SK-N-SH treated with all-trans-retinoic acid at 6 μM for 48 hours (cell line): Measurements from ENCODE around the gene MRPL57.

Source experiments
- ATAC-seq: fragments of 200-7000 bp; cut with Tn5 transposase; 3 replicates; pipeline ENCODE4 v1.9.1; 2020; ENCODE audit warnings: mild to moderate bottlenecking, moderate library complexity
- ARNTL ChIP-seq: fragments of 450-650 bp; formaldehyde crosslinking; IDR thresholded peaks from 2 replicates; pipeline ENCODE4 v1.5.0; 2020; ENCODE audit warnings: low read depth, mild to moderate bottlenecking, moderate library complexity, borderline replicate concordance
- BACH2 ChIP-seq: fragments of 250-450 bp; sonication (Bioruptor Pico); IDR thresholded peaks from 2 replicates; pipeline ENCODE4 v1.9.0; 2021; ENCODE audit warnings: mild to moderate bottlenecking, borderline replicate concordance
- CREB5 ChIP-seq: fragments of 250-450 bp; sonication (Bioruptor Pico); IDR thresholded peaks from 2 replicates; pipeline ENCODE4 v1.5.1; 2020; ENCODE audit warnings: low read depth, mild to moderate bottlenecking, moderate library complexity
- CSDC2 ChIP-seq: fragments of 250-450 bp; sonication (Bioruptor Pico); IDR thresholded peaks from 2 replicates; pipeline ENCODE4 v1.5.0; 2020; ENCODE audit warnings: mild to moderate bottlenecking, moderate library complexity
- CSRNP3 ChIP-seq: fragments of 250-450 bp; sonication (Bioruptor Pico); IDR thresholded peaks from 2 replicates; pipeline ENCODE4 v1.5.1; 2021; ENCODE audit warnings: mild to moderate bottlenecking, moderate library complexity
- ESRRG ChIP-seq: fragments of 250-450 bp; sonication (Bioruptor Pico); IDR thresholded peaks from 2 replicates; pipeline ENCODE4 v1.6.1; 2021; ENCODE audit warnings: mild to moderate bottlenecking
- GLIS3 ChIP-seq: fragments of 250-450 bp; sonication (Bioruptor Pico); IDR thresholded peaks from 2 replicates; pipeline ENCODE4 v1.5.0; 2020; ENCODE audit warnings: mild to moderate bottlenecking, moderate library complexity
- ISL1 ChIP-seq: fragments of 250-450 bp; sonication (Bioruptor Pico); IDR thresholded peaks from 2 replicates; pipeline ENCODE4 v2.1.2; 2022; ENCODE audit warnings: mild to moderate bottlenecking, moderate library complexity
- OSR1 ChIP-seq: fragments of 250-450 bp; sonication (Bioruptor Pico); IDR thresholded peaks from 2 replicates; pipeline ENCODE4 v1.8.0; 2022; ENCODE audit warnings: moderate library complexity, mild to moderate bottlenecking, inconsistent platforms
- POU6F1 ChIP-seq: fragments of 250-450 bp; sonication (Bioruptor Pico); IDR thresholded peaks from 2 replicates; pipeline ENCODE4 v1.8.0; 2021; ENCODE audit warnings: low read depth, mild to moderate bottlenecking, moderate library complexity, borderline replicate concordance
- PPARA ChIP-seq: fragments of 250-450 bp; sonication (Bioruptor Pico); IDR thresholded peaks from 2 replicates; pipeline ENCODE4 v1.5.0; 2020; ENCODE audit warnings: mild to moderate bottlenecking, borderline replicate concordance
- SNAI2 ChIP-seq: fragments of 250-450 bp; sonication (Bioruptor Pico); IDR thresholded peaks from 2 replicates; pipeline ENCODE4 v1.5.0; 2020; ENCODE audit warnings: mild to moderate bottlenecking, moderate library complexity
- TCF4 ChIP-seq: fragments of 250-450 bp; sonication (Bioruptor Pico); IDR thresholded peaks from 2 replicates; pipeline ENCODE4 v1.8.0; 2021; ENCODE audit warnings: mild to moderate bottlenecking, moderate library complexity, borderline replicate concordance
- TOX ChIP-seq: fragments of 250-450 bp; sonication (Bioruptor Pico); IDR thresholded peaks from 2 replicates; pipeline ENCODE4 v1.8.0; 2021; ENCODE audit warnings: mild to moderate bottlenecking, moderate library complexity, borderline replicate concordance
- TSHZ2 ChIP-seq: fragments of 250-450 bp; sonication (Bioruptor Pico); IDR thresholded peaks from 2 replicates; pipeline ENCODE4 v1.5.0; 2020; ENCODE audit warnings: mild to moderate bottlenecking, moderate library complexity
- ZC3H10 ChIP-seq: fragments of 250-450 bp; sonication (Bioruptor Pico); IDR thresholded peaks from 2 replicates; pipeline ENCODE4 v1.5.1; 2021; ENCODE audit warnings: mild to moderate bottlenecking, moderate library complexity
- ZFP30 ChIP-seq: fragments of 450-650 bp; formaldehyde crosslinking; IDR thresholded peaks from 2 replicates; pipeline ENCODE4 v1.5.0; 2022; ENCODE audit warnings: mild to moderate bottlenecking, moderate library complexity
- ZNF565 ChIP-seq: fragments of 450-650 bp; formaldehyde crosslinking; conservative IDR thresholded peaks from 2 replicates; pipeline ENCODE4 v1.5.0; 2020; ENCODE audit warnings: low read depth, mild to moderate bottlenecking, moderate library complexity
- ZNF70 ChIP-seq: fragments of 450-650 bp; formaldehyde crosslinking; IDR thresholded peaks from 2 replicates; pipeline ENCODE4 v1.5.0; 2020; ENCODE audit warnings: mild to moderate bottlenecking, moderate library complexity
- ZNF8 ChIP-seq: fragments of 450-650 bp; formaldehyde crosslinking; IDR thresholded peaks from 2 replicates; pipeline ENCODE4 v1.5.0; 2020; ENCODE audit warnings: mild to moderate bottlenecking, moderate library complexity

Gene MRPL57

DNA sequence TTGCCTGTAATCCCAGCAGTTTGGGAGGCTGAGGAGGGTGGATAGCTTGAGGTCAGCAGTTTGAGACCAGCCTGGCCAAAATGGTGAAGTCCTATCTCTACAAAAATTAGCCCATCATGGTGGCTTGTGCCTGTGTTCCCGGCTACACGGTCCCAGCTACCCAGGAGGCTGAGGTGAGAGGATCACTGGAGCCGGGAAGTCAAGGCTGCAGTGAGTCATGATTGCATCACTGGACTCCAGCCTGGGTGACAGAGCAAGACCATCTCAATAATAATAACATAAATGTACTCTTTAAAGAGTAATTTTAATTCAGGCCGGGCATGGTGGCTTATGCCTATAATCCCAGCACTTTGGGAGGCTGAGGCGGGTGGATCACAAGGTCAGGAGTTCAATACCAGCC is 38.8 kb upstream of the MRPL57 start (continued):
- no peak for TF ChIP-seq ISL1 (CRISPR knock-in tag)
- no peak for TF ChIP-seq ZC3H10 (CRISPR knock-in tag)
- no peak for TF ChIP-seq GLIS3 (CRISPR knock-in tag)
- TF ChIP-seq CREB5 (CRISPR knock-in tag), result no peak
- TF ChIP-seq, all 23 proteins: peak for 0

DNA sequence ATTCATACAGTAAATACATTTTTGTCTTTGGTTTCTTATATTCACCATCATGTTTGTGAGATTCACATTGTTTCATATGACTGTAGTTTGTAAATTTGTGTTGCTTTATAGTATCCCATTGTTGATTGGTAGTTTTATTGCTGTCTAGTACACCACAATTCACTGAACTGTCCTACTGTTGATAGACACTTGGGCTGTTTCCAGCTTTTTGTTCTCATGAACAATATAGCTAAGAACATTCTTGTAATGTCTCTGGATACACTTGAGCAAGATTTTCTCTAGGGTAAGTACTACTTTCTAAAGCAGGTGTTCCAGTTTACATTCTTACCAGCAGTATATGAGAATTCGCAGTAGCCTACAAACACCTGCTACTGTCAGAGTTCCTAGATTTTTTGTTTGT is 37.9 kb upstream of the MRPL57 start:
- no peak for ATAC-seq

More for the DNA sequence above, 37.9 kb upstream of the MRPL57 start:
- TF ChIP-seq OSR1 (CRISPR knock-in tag) (no peak), TOX (no peak), CREB5 (CRISPR knock-in tag) (no peak), ZC3H10 (CRISPR knock-in tag) (no peak), PPARA (CRISPR knock-in tag) (no peak), ESRRG (CRISPR knock-in tag) (no peak), SNAI2 (CRISPR knock-in tag) (no peak), CSDC2 (CRISPR knock-in tag) (no peak), TSHZ2 (CRISPR knock-in tag) (no peak), ZNF8 (CRISPR knock-in tag) (no peak), POU6F1 (CRISPR knock-in tag) (no peak), GLIS3 (CRISPR knock-in tag) (no peak), ZNF565 (CRISPR knock-in tag) (no peak), ZFP30 (CRISPR knock-in tag) (no peak), BACH2 (CRISPR knock-in tag) (no peak), CSRNP3 (CRISPR knock-in tag) (no peak), ZNF70 (CRISPR knock-in tag) (no peak), TCF4 (CRISPR knock-in tag) (no peak), ARNTL (CRISPR knock-in tag) (no peak)
